BJ (cell line): ENCODE measurements around the gene GDF3. TPM values are rescaled to one million over a fixed set of nuclear protein-coding genes. Genes with fewer than 3 reads are reported as not detected.

Experiments used
- CTCF ChIA-PET: fragments of 350-600 bp; formaldehyde crosslinking; extraction: SDS; loops from one replicate; lab custom pipeline; 2021; ENCODE audit warnings: antibody characterized with exemption, inconsistent platforms; lab: Yijun Ruan, JAX
- POLR2A ChIA-PET: fragments of 300-600 bp; sonication (Branson Sonifier 250); formaldehyde crosslinking; extraction: SDS; loops from one replicate; lab custom pipeline; 2021; ENCODE audit warnings: antibody characterized with exemption; lab: Charles Lee
- DNase-seq: peaks from one replicate; pipeline ENCODE4 v3.0.0-alpha.2; 2011; ENCODE audit warnings: low read depth
- H3K27me3 ChIP-seq: 2 replicates; pipeline ENCODE4 v1.6.0; 2011; ENCODE audit warnings: low read length; ENCODE audit not compliant: control insufficient read depth, insufficient read depth
- H3K36me3 ChIP-seq: 2 replicates; pipeline ENCODE4 v1.5.1; 2011; ENCODE audit warnings: low read length; ENCODE audit not compliant: control insufficient read depth, insufficient read depth
- H3K4me3 ChIP-seq: 2 replicates; pipeline ENCODE4 v1.5.1; 2011; ENCODE audit warnings: low read depth, mild to moderate bottlenecking, control low read depth, low read length
- polyA plus RNA-seq: library from polyadenylated mRNA; depleted of rRNA; stranded (reverse); fragments of >200 nt; gene quantifications from 2 replicates; pipeline ENCODE4 v1.2.3, GENCODE V29; 2011
- TF ChIP-seq, protein P1 (sequence below): IDR thresholded peaks from 2 replicates; pipeline ENCODE4 v1.5.1; 2011; ENCODE audit warnings: low read depth, mild to moderate bottlenecking, control low read depth, inconsistent platforms, low read length, moderate library complexity; ENCODE audit not compliant: insufficient read depth

Gene GDF3
- polyA plus RNA-seq, 1 experiment = not detected

DNA sequence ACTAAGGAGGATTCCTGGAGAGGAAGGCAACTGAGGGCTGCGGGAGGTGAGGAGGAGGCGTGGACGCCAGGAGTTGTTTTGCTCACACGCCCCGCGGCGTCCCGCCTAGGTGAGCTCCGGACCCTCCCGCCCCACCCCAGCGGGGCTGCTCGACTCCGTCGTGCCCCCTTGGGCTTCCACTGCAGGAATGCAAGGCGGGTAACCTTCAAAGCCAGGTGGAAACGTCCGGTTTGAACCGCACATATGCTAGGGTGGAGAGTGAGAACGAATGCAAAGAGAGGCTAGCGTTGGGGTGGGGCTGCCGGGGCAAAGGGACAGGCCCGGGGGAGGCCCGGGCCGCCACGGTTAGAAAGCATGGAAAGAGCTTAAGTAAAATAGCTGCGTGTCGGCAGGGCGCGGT lies 10.3 kb upstream of the GDF3 start:
- DNase-seq = no peak
- TF ChIP-seq, protein P1, sequence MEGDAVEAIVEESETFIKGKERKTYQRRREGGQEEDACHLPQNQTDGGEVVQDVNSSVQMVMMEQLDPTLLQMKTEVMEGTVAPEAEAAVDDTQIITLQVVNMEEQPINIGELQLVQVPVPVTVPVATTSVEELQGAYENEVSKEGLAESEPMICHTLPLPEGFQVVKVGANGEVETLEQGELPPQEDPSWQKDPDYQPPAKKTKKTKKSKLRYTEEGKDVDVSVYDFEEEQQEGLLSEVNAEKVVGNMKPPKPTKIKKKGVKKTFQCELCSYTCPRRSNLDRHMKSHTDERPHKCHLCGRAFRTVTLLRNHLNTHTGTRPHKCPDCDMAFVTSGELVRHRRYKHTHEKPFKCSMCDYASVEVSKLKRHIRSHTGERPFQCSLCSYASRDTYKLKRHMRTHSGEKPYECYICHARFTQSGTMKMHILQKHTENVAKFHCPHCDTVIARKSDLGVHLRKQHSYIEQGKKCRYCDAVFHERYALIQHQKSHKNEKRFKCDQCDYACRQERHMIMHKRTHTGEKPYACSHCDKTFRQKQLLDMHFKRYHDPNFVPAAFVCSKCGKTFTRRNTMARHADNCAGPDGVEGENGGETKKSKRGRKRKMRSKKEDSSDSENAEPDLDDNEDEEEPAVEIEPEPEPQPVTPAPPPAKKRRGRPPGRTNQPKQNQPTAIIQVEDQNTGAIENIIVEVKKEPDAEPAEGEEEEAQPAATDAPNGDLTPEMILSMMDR = no peak

DNA sequence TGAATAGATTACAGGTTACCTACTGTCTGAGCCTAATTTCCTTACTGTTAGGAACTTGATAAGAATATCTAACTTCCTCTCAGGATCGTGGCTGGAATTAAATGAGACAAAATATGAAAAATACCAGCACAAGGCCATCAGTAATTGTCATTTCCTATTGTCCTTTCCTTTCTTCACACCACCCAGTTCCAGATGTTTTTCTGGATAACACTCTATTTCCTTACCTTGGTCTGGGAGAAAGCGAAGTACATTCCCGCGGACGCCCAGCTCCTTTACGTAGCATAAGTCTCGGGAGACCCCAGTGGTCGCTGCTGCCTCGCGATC lies 376 bp downstream of the GDF3 start:
- no peak overlapping the region for H3K4me3 ChIP-seq
- ChIA-PET POLR2A (no interaction called here), CTCF (interaction anchor here (0.8 kb wide), 1 partner anchor 21 kb away, joined by 3 read pairs; no protein-coding TSS in a partner anchor)
- no peaks in the 10 kb centered on the region for H3K27me3 ChIP-seq
- no peaks in the 10 kb centered on the region for H3K36me3 ChIP-seq
- no peak for DNase-seq
- TF ChIP-seq, protein P1 = no peak

More for the DNA sequence above, 10.3 kb upstream of the GDF3 start:
- POLR2A ChIA-PET = no interaction called here
- Histone ChIP-seq H3K4me3 (no peak overlapping the region), H3K27me3 (no peaks in the 10 kb centered on the region), H3K36me3 (no peaks in the 10 kb centered on the region)
- CTCF ChIA-PET = no interaction called here

DNA sequence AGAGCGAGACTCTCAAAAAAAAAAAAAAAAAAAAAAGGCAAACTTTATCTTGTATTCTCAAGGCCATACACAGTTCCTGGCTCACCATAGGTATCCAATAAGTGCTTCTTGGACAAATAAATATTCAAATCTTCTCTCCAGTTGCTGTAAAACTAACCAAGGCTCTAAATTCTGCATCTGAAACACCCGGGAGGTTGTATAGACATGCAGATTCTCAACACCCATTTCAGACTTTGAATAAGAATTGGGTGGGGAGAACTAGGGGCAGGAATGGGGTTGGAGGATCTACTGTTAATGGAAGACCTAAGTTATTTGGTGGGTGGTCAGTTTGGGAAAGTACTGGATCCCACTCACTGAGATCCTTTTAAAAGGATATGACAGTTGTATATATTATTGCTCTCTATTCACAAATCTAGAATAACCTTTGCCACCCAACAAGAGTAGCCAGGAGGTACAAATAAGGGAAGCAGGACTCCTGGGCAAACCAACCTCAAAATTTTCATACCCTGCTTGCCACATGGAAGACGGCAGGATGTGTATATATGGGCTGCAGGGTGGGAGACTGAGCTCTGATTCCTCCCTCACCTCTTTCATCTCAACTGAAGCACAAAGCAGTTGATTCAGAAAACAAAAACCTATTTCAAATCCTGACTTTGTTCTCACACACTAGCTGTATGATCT lies 879 bp downstream of the GDF3 start:
- Histone ChIP-seq H3K27me3 (no peaks in the 10 kb centered on the region), H3K4me3 (no peak overlapping the region), H3K36me3 (no peaks in the 10 kb centered on the region)
- ChIA-PET POLR2A (no interaction called here), CTCF (interaction anchor here (0.8 kb wide), 1 partner anchor 21 kb away, joined by 3 read pairs; no protein-coding TSS in a partner anchor)
- TF ChIP-seq, protein P1 = no peak
- no peak for DNase-seq

DNA sequence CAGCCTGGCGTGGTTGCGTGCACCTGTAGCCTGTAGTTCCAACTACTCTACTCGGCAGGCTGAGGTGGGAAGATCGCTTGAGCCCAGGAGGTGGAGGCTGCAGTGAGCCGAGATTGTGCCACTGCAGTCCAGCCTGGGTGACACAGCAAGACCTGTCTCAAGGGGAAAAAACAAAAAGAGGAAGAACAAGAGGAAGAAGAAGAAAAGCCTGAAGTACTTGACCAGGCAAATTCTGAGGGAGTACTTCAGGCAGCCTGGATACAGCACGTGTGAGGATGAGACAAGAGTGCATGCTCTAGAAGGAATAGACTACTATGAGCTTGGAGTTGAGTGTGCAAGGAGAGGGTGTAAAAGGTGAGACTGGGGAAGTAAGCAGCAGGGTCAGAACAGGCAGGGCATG lies 1.8 kb downstream of the GDF3 start:
- DNase-seq = no peak
- CTCF ChIA-PET = no interaction called here
- POLR2A ChIA-PET = no interaction called here
- no peak overlapping the region for H3K4me3 ChIP-seq
- TF ChIP-seq, protein P1 = no peak
- H3K27me3 ChIP-seq = no peaks in the 10 kb centered on the region
- no peaks in the 10 kb centered on the region for H3K36me3 ChIP-seq

DNA sequence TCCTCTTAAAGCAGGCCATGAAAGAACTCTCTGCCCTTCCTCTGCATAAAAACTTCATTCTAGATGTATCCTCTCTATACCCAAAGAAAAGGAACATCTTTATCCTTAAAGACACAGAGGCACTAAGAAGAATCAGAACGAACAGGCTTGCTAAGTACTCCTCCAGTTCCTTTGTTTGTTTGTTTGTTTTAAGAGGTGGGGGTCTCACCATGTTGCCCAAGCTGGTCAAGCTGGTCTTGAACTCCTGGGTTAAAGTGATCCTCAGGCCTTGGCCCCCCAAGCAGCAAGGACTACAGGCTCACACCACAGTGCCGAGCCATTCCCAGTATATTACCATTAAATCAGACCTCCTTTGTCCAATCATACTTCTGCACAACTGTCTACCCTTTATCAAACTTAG lies 14.0 kb downstream of the GDF3 start:
- POLR2A ChIA-PET = no interaction called here
- TF ChIP-seq, protein P1 = no peak
- H3K27me3 ChIP-seq = no peaks in the 10 kb centered on the region
- CTCF ChIA-PET = no interaction called here
- no peaks in the 10 kb centered on the region for H3K36me3 ChIP-seq
- no peak overlapping the region for H3K4me3 ChIP-seq
- DNase-seq = no peak
